K562 (cell line): ENCODE measurements around the gene DOP1B. TPM values are rescaled to one million over a fixed set of nuclear protein-coding genes. Genes with fewer than 3 reads are reported as not detected.
A peak's percentile ranks its signal among the peaks of the same experiment; 100 is the strongest.

Source experiments
- ATAC-seq: fragments of 200-7000 bp; cut with Tn5 transposase; 3 replicates; pipeline ENCODE4 v1.9.1; 2020; ENCODE audit warnings: moderate library complexity
- BruUV-seq: library from RNA; stranded (reverse); fragments of 400-500 nt; replicated peaks from 2 replicates; lab custom pipeline; 2021; lab: Mats Ljungman, UMichigan
- CTCF ChIA-PET: fragments of 300-600 bp; formaldehyde crosslinking; extraction: SDS; loops from one replicate; lab custom pipeline; 2021; ENCODE audit warnings: low intra/inter-chr PET ratio; lab: Yijun Ruan, JAX
- POLR2A ChIA-PET: fragments of 300-600, 350-650 bp; sonication (Branson Sonifier 250); formaldehyde crosslinking; extraction: SDS; loops from one replicate; lab custom pipeline; 2021; ENCODE audit warnings: antibody characterized with exemption, inconsistent platforms; lab: Yijun Ruan, JAX
- DNase-seq, 4 experiments: peaks; one replicate each; pipeline versions ENCODE4 v3.0.0 to v3.0.0-alpha.2; 2011 to 2018; ENCODE audit warnings: low spot score in 3 of 4, mixed read lengths in 3 of 4; ENCODE audit errors: extremely low read depth in 1 of 4
- FAIRE-seq: peaks from 2 replicates; lab custom pipeline; 2011; peaks lifted over from hg19 to GRCh38; lab: Jason Lieb, UNC
- H2AFZ ChIP-seq: 2 replicates; pipeline ENCODE4 v1.6.0; 2011; ENCODE audit warnings: low read depth, low read length, control low read depth, inconsistent platforms
- H3K27ac ChIP-seq: fragments of 200-600 bp; 3 replicates; pipeline ENCODE4 v1.8.0; 2011; ENCODE audit warnings: low read depth, mild to moderate bottlenecking, control low read depth, inconsistent platforms, low read length, moderate library complexity, mixed read lengths; ENCODE audit errors: extremely low read depth
- H3K27me3 ChIP-seq, 2 experiments: fragments of 300-600 bp in 1 of 2; 2 replicates in 1 of 2; 3 replicates in 1 of 2; pipeline versions ENCODE4 v1.6.0 to v1.8.0; 2011; ENCODE audit warnings: inconsistent platforms in 2 of 2, low read length in 2 of 2, mild to moderate bottlenecking in 1 of 2, mixed read lengths in 1 of 2, moderate library complexity in 1 of 2; ENCODE audit not compliant: control insufficient read depth in 2 of 2, insufficient read depth in 2 of 2
- H3K36me3 ChIP-seq: fragments of 300-600 bp; 3 replicates; pipeline ENCODE4 v1.8.0; 2011; ENCODE audit warnings: mild to moderate bottlenecking, low read length, inconsistent platforms; ENCODE audit not compliant: control insufficient read depth, insufficient read depth
- H3K4me1 ChIP-seq, 2 experiments: fragments of 200-600 bp in 1 of 2; replicated peaks in 1 of 2; 2 replicates in 1 of 2; 3 replicates in 1 of 2; pipeline versions ENCODE4 v1.5.1 to v1.8.0; 2011; ENCODE audit warnings: inconsistent platforms in 2 of 2, low read length in 2 of 2, mild to moderate bottlenecking in 1 of 2, mixed read lengths in 1 of 2, moderate library complexity in 1 of 2; ENCODE audit not compliant: control insufficient read depth in 2 of 2, insufficient read depth in 2 of 2
- H3K4me2 ChIP-seq: 2 replicates; pipeline ENCODE4 v1.6.1; 2011; ENCODE audit warnings: low read length, control low read depth, inconsistent platforms, mixed read lengths; ENCODE audit not compliant: insufficient read depth
- H3K4me3 ChIP-seq: fragments of 200-600 bp; sonication (generic), shearing (Covaris generic); 2 replicates; pipeline ENCODE4 v1.5.1; 2016; ENCODE audit warnings: control low read depth, inconsistent platforms
- H3K79me2 ChIP-seq: fragments of 200-600 bp; 3 replicates; pipeline ENCODE4 v1.8.0; 2011; ENCODE audit warnings: low read length, inconsistent platforms; ENCODE audit not compliant: control insufficient read depth, insufficient read depth
- H3K9ac ChIP-seq, 2 experiments: 2 replicates each; pipeline versions ENCODE4 v1.6.0 to v1.6.1; 2011; ENCODE audit warnings: low read depth in 2 of 2, low read length in 2 of 2, control low read depth in 1 of 2, inconsistent platforms in 1 of 2, mild to moderate bottlenecking in 1 of 2, mixed read lengths in 1 of 2; ENCODE audit not compliant: insufficient read depth in 1 of 2
- H3K9me1 ChIP-seq: one replicate; pipeline ENCODE4 v1.6.0; 2011; ENCODE audit warnings: inconsistent platforms, mild to moderate bottlenecking, low read length, moderate library complexity; ENCODE audit not compliant: control insufficient read depth, insufficient read depth
- H3K9me3 ChIP-seq: replicated peaks from 2 replicates; pipeline ENCODE4 v1.5.1; 2011; ENCODE audit warnings: low read depth, low read length, inconsistent platforms; ENCODE audit not compliant: control insufficient read depth, insufficient read depth
- H4K20me1 ChIP-seq: replicated peaks from 2 replicates; pipeline ENCODE4 v1.6.1; 2011; ENCODE audit warnings: low read length, inconsistent platforms, mixed read lengths; ENCODE audit not compliant: control insufficient read depth, insufficient read depth
- NFIC ChIP-seq: fragments of 450-650 bp; IDR thresholded peaks from 2 replicates; pipeline ENCODE4 v1.6.1; 2017; ENCODE audit warnings: mild to moderate bottlenecking, inconsistent platforms
- NRF1 ChIP-seq, 2 experiments: fragments of 450-650 bp; IDR thresholded peaks in 1 of 2; conservative IDR thresholded peaks in 1 of 2; 2 replicates each; pipeline ENCODE4 v1.6.1; 2014; ENCODE audit warnings: mild to moderate bottlenecking in 2 of 2
- ZBTB34 ChIP-seq: fragments of 250-450 bp; sonication (Bioruptor Pico); IDR thresholded peaks from 2 replicates; pipeline ENCODE4 v1.8.0; 2021; ENCODE audit warnings: mild to moderate bottlenecking, moderate library complexity
- ZNF75A ChIP-seq: fragments of 450-650 bp; formaldehyde crosslinking; IDR thresholded peaks from 2 replicates; pipeline ENCODE4 v1.4.0; 2020; ENCODE audit warnings: mild to moderate bottlenecking
- WGBS: fragments of 100-300 bp; shearing (Covaris generic); methylation state at CpG from one replicate; pipeline ENCODE4 v1.1.6; 2016; ENCODE audit warnings: low coverage, mixed read lengths; ENCODE audit not compliant: insufficient coverage; ENCODE audit errors: missing lambda C conversion rate; 5-methylcytosine and 5-hydroxymethylcytosine counted together
- in situ Hi-C: fragments of 300-500 bp; cut with MboI; formaldehyde crosslinking; loops from 4 replicates; pipeline ENCODE4 v1.15.0; 2018; ENCODE audit warnings: inconsistent platforms, mixed read lengths
- intact Hi-C: fragments of 100-400 bp; cut with micrococcal nuclease; formaldehyde crosslinking; loops from 2 replicates; pipeline ENCODE4 v1.14.2; 2022
- polyA plus RNA-seq, 8 experiments: library from polyadenylated mRNA; depleted of rRNA in 4 of 8; stranded (reverse) in 5 of 8; unstranded in 3 of 8; fragments of >200 nt; fragmentation: Nextera tagmentation in 2 of 8; fragmentation: Illumina TruSeq in 1 of 8; extraction: Ambion mirVana in 2 of 8; extraction: Trizol in 1 of 8; gene quantifications; 2 replicates each; pipeline versions ENCODE4 v1.2.1 to v1.2.3, GENCODE V29; 2011 to 2014; ENCODE audit warnings: inconsistent platforms in 1 of 8, missing spikeins in 1 of 8
- total RNA-seq, 7 experiments: library from RNA; depleted of rRNA in 6 of 7; stranded (reverse); fragments of >200 nt in 6 of 7; fragmentation: Illumina TruSeq in 2 of 7; extraction: Trizol in 2 of 7; gene quantifications; 2 replicates each; pipeline versions ENCODE4 v1.2.1 to v1.2.3, GENCODE V29; 2011 to 2021; ENCODE audit warnings: low replicate concordance in 1 of 7
- TF ChIP-seq, protein P1 (sequence below): fragments of 450-650 bp; formaldehyde crosslinking; IDR thresholded peaks from 2 replicates; pipeline ENCODE4 v1.4.0; 2020; ENCODE audit warnings: mild to moderate bottlenecking, moderate library complexity

Gene DOP1B
- total and polyA plus RNA-seq, 9 of the 15 experiments (the other 6 are each of a cell fraction or from before 2014, with no cell fraction given), result 0.04 to 2.2 (median 0.68) TPM

DNA sequence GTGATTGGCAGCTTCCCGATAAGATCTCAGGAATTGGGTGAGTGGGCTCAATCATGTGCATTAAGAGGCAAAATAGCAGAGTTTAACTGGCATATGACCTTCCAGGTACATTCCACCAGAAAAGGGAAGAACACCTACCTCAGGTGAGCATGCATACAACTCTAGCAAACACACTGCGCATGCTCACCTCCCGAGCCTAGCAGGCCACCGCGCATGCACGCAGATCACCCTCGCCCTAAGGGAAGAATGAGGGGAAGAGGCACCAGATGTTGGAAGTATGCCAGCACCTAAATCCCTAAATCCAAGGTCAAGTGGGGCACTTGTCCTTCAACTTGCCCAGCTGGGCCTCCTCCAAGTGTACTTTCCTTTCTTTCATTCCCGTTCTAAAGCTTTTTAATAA lies 45.4 kb upstream of the DOP1B start:
- no peak for TF ChIP-seq ZBTB34 (CRISPR knock-in tag)
- no peak for TF ChIP-seq ZNF75A (CRISPR knock-in tag)
- peak in 1 of 2 experiments; percentile 43; a peak in 2 of 4 replicates for TF ChIP-seq NRF1 (conservative IDR thresholded peaks at IDR 0.05 in 1 of 2, IDR thresholded peaks at IDR 0.05 in 1 of 2)
- TF ChIP-seq NFIC, result peak; percentile 14; the same call in 1 of the 2 replicates
- TF ChIP-seq, protein P1, sequence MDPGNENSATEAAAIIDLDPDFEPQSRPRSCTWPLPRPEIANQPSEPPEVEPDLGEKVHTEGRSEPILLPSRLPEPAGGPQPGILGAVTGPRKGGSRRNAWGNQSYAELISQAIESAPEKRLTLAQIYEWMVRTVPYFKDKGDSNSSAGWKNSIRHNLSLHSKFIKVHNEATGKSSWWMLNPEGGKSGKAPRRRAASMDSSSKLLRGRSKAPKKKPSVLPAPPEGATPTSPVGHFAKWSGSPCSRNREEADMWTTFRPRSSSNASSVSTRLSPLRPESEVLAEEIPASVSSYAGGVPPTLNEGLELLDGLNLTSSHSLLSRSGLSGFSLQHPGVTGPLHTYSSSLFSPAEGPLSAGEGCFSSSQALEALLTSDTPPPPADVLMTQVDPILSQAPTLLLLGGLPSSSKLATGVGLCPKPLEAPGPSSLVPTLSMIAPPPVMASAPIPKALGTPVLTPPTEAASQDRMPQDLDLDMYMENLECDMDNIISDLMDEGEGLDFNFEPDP, result no peak
- Histone ChIP-seq H4K20me1 (no peaks in the 10 kb centered on the region), H3K9me3 (peaks cover 2% of the 10 kb centered on the region; the same call in 1 of the 2 replicates), H3K27ac (no peak overlapping the region), H3K4me3 (no peak overlapping the region), H3K36me3 (no peaks in the 10 kb centered on the region), H3K4me1 (peaks cover 0 to 6% of the 10 kb centered on the region in 2 experiments; a peak in 1 of 5 replicates), H2AFZ (no peak overlapping the region), H3K9me1 (no peaks in the 10 kb centered on the region), H3K27me3 (peaks cover 0 to 3% of the 10 kb centered on the region in 2 experiments; a peak in 1 of 5 replicates), H3K4me2 (no peak overlapping the region), H3K9ac (no peak overlapping the region), H3K79me2 (no peaks in the 10 kb centered on the region)
- BruUV-seq, result no TSS peak
- in situ Hi-C loops, result no loop called here
- FAIRE-seq (no peak), DNase-seq (no peak), ATAC-seq (no peak)
- ChIA-PET CTCF (no interaction called here), POLR2A (interaction anchor here (1.2 kb wide), 1 partner anchor 11 kb away, joined by 3 read pairs; no protein-coding TSS in a partner anchor)
- WGBS, result 47% methylated on average over 8 of the region's 8 CpGs
- intact Hi-C loops, result loop anchor here (5.0 to 10.0 kb wide), 2 partner anchors 49 to 166 kb away; partner anchors contain the start of gene SETD4
